ENCODE measurements around the gene SSH2.

DNA sequence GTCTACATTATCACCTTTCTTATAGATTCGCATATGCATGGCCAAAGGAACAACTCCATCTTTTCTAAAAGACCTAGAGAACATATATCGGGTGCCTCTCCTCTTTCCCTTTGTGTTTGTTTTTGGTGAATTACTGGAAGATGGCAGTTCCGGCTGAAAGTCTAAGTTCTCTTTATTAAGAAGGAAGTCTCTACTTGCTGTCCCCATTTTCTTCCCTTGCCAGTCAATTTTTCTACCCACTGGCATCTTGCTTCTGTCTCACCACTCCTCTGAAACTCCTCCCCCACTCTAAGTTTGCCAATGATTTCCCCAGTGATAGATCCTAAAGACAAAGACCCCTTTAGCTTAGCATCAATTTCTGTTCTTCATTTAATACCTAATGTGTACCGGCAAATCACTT lies 213.5 kb downstream of the SSH2 start:
- no peak for TF ChIP-seq POLR2AphosphoS5 (IDR thresholded peaks at IDR 0.05)
- TF ChIP-seq, protein P1, sequence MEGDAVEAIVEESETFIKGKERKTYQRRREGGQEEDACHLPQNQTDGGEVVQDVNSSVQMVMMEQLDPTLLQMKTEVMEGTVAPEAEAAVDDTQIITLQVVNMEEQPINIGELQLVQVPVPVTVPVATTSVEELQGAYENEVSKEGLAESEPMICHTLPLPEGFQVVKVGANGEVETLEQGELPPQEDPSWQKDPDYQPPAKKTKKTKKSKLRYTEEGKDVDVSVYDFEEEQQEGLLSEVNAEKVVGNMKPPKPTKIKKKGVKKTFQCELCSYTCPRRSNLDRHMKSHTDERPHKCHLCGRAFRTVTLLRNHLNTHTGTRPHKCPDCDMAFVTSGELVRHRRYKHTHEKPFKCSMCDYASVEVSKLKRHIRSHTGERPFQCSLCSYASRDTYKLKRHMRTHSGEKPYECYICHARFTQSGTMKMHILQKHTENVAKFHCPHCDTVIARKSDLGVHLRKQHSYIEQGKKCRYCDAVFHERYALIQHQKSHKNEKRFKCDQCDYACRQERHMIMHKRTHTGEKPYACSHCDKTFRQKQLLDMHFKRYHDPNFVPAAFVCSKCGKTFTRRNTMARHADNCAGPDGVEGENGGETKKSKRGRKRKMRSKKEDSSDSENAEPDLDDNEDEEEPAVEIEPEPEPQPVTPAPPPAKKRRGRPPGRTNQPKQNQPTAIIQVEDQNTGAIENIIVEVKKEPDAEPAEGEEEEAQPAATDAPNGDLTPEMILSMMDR (IDR thresholded peaks at IDR 0.05): no peak
- no peak for TF ChIP-seq POLR2A (IDR thresholded peaks at IDR 0.05; ENCODE audit: low read depth)
- no peak for TF ChIP-seq EP300 (IDR thresholded peaks at IDR 0.05)
